Mucosa of gallbladder (tissue), 1 donor: Measurements from ENCODE around the gene STXBP5. TPM values are rescaled to one million over a fixed set of nuclear protein-coding genes. Genes with fewer than 3 reads are reported as not detected.
"Not testable (repeated sequence)": the region's sequence is repeated elsewhere in the genome, so short reads cannot be mapped to it uniquely, and the experiment has no call there.

Source experiments
- DNase-seq: peaks from one replicate; pipeline ENCODE4 v3.0.0-alpha.2; 2020; ENCODE audit warnings: low spot score
- total RNA-seq: library from RNA; stranded (reverse); gene quantifications from one replicate; pipeline ENCODE4 v1.2.1, GENCODE V29; 2021
- donor health status: DM: no; HTN: no; CAD: no.

STXBP5 gene
- total RNA-seq, 1 donor from 2014 or later: 23.0 TPM

GRCh38 chr6:147380841-147381240 is 176.6 kb downstream of the STXBP5 start:
- not testable (repeated sequence) for DNase-seq

- DNase-seq: no peak
Observed at GRCh38 chr6:147381712-147382111, 177.5 kb downstream of the STXBP5 start.

- DNase-seq: no peak
Observed at GRCh38 chr6:147382945-147383554, 178.8 kb downstream of the STXBP5 start.

DNA sequence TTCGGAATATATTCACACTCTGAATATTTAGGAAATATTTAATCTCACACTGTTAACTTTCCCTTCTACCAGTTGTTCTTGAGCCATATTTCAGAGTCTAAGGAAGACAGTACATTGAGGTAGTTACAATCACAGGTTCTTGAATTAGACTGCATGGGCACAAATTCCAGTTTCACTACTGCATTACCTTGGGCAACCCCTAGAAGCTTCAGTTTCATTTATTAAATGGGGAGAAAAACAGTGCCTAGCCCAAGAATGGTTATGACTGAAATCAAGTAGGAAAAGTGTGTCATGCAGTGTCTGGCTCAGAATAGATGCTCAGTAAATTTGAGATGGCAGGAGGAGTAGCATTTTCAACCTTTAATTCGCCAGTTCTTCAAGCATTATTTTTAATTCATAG is 179.8 kb downstream of the STXBP5 start:
- DNase-seq: no peak

DNA sequence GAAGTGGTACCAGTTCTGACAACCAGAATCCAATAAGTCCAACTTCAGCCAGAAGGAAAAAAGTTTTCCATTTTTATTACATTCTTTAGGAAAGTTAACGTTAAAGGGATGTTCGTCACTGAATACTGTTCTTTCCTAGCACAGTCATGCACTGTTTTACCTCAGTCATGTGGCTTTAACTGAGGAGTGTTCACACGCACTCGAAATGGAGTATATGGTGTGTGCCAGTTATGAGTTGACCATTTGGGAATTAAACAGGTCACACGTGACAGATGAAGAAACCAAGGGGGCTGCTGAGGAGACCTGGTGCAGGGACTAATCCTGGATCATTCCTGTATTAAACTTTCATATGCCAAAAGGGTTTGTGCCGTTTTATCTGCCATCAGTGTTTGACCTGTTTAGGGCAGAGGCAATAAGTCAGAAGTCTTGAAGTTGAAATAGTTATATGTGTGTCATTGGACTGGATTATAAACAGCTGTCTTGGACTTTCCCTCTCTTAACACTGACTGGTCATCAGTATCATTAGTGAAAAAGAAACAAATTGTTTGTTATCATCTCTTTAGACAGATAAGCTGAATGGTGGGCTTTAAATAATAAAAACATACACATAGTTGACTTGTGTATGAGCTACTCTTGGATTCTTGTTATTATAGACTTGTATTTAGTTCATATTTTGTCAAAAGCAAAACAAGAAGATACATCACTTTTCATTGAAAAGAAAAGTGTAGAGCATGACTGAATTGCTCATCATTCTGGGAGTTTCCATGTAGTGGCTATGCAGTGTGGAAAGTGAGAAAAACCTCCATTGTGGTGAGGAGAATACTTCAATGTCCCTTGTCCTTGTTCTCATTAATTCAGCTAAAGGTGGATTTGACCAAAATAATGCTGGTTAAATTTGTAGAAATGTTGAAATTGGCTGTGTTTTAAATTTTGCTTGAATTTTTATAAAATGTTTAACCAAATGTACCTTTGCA is 180.8 kb downstream of the STXBP5 start:
- DNase-seq: no peak

DNA sequence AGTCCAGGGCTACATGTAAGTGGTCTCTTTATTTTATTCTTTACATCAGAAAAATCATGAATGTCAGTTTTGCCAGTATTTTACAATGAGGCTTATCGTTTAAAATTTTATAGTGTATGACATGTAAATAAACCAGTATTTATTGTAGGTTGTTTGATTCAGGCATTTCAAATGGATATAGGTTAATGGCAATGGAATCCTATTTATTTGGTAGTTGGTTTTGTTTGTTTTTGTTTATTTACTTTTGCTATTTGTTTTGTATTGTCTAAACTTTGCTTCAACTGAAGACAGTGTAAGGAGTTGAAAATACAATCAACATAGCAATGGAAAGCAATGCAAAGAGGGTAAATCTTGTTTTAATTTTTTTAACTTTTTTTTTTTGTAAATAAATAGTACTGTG is 185.2 kb downstream of the STXBP5 start:
- DNase-seq: no peak

DNA sequence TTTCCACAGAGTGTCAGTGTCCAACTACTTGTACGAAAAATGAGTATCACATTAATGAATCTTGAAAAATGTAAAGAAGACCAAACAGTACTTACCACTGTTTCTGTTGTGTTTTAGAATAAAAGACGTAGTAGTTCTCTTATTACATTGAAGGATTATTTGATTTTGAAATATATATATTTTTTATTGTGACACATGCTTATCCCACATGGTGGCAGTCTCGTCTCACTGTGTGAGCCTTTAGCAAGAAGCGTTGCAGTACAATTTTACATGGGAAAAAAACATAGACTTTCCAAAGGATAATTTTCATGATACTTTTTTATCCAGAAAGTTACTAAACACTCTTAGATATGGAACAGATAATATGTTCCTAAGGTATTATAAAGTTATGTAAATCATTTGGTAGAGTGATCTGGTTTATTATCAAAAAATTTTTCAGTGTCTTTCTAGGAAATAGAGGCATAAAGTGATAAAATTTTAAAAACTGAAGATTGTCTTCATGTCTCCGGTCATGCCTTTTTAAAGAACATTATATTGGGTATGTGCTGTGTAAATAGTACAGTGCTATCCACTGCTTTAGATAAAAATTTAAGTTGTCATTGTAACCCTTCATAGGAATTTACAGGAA is 186.8 kb downstream of the STXBP5 start:
- DNase-seq: no peak

DNA sequence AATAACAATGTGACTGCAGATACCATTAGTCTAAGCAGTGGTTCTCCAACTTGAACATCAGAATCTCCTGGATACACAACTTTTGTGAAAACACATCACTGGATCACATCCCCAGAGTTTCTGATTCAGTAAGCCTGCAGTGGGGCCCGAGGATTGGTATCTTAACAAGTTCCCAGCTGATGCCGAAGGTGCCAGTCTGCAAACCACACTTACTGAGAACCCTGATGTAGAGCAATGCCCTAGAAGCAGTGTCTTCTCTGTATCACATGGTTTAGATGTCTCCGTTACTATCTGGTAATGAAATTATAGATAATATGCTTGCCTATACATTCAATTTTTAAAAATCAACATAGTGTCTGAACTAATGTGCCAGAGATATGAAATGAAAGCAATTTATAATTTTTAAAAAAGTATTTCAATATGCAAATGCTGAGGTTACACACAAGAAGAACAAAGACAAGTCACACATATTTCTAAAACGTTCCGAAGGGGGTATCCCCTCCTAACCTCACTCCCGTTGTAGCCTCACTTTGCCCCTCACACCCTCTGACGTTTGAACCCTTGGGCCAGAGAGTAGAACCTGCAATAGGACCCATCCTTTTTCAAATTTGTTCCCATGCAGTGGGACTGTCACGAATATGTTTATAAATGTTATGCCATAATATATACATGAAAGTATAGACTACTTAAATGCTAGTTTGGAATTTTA is 188.9 kb downstream of the STXBP5 start:
- DNase-seq: no peak

GRCh38 chr6:147395158-147395557 is 190.9 kb downstream of the STXBP5 start:
- no peak for DNase-seq

DNA sequence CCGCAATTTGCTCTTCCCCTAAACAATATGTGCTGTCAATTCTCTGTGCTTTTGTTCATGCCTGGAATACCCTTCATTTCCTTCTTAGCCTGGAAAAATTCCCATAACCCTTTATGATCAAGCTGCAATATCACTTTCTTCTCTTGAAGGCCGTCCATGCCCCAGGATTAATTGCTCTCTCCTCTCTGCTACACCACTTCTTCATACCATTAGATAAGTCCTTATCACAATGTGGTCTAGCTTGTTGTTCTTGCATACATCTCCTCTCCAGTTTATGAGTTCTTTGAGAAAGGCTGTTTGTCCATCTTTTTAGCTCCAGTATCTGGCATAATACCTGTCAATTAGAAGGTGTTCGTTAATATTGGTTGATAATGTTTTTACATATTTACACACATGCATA is 193.1 kb downstream of the STXBP5 start:
- no peak for DNase-seq

DNA sequence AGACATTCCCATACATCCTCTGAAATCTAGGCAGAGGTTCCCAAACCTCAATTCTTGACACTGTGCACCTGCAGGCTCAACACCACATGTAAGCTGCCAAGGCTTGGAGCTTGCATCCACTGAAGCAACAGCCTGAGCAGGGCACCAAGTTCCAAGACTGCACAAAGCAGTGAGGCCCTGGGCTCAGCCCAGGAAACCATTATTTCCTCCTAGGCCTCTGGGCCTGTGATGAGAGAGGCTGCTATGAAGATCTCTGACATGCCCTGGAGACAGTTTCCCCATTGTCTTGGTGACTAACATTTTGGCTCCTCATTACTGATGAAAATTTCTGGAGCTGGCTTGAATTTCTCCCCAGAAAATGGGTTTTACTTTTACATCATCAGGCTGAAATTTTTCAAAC is 196.8 kb downstream of the STXBP5 start:
- DNase-seq: no peak

- DNase-seq: no peak
Observed at GRCh38 chr6:147401779-147402178, 197.6 kb downstream of the STXBP5 start.

GRCh38 chr6:147406783-147407182 is 202.6 kb downstream of the STXBP5 start:
- DNase-seq: no peak

DNA sequence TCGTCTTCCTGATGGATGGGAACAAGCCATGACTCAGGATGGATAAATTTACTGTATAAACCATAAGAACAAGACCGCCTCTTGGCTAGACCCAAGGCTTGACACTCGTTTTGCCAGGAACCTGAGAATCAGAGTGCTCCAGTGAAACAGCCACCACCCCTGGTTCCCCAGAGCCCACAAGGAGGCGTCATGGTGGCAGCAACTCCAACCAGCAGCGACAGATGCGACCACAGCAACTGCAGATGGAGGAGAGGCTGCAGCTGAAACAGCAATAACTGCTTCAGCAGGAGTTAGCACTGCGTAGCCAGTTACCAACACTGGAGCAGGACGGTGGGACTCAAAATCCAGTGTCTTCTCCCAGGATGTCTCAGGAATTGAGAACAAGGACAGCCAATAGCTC is 203.4 kb downstream of the STXBP5 start:
- no peak for DNase-seq

GRCh38 chr6:147416622-147417021 is 212.4 kb downstream of the STXBP5 start:
- no peak for DNase-seq

- no peak for DNase-seq
Observed at GRCh38 chr6:147417954-147418353, 213.7 kb downstream of the STXBP5 start.

DNA sequence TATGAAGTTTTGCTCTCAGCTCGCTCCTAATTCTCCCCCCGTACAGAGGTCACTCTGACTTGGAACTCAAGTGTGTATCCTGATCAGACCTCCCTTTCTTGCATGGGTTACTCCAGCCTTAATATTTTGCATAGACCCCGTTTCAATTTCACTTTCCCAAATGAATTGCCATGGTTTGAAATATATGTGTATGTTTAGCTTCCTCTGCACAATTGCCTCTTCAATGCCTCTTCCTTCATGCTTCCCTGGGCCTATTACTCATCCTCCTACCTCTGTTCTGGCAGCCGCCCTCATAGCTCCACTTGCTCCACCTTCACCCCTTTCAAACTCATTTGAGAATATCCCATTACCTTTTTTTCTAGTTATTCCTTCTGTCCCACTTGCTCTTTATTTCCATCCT is 214.3 kb downstream of the STXBP5 start:
- no peak for DNase-seq

DNA sequence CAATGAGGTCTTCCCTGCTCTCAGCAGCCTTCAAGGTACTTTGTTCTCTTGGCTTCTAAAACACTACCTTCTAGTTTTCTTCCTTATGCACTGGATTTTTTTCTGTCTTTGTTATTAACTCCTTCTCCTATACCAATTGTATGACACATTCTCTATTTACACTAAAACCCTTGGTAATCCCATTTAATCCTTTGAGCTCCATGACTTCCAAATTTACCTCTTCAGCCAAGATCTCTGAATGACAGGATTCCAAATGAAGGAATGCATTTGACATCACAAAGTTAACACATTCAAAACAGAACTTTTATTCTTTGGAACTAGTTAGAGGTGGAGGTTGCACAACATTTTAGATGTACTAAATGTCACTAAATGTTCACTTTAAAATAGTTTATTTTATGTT is 217.7 kb downstream of the STXBP5 start:
- DNase-seq: no peak

DNA sequence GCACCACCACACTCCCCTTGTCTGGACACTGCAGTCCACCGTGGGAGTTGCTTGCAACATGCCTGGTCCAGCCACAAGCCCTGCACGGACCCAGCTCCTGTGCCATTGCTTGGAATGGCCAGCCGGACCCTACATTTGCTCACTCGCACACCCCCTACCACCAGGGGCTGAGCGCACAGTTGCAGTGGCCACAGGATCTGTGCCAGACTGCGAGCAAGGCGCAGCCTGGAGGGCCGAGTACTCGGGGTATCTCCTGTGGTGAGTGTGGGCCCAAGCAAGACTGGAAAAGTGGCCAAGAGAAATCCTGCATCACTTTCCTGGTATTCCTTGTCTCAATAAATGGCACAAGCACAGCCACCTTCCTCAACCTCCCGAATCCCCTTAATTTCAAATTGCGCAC is 218.9 kb downstream of the STXBP5 start:
- no peak for DNase-seq

GRCh38 chr6:147429794-147430193 is 225.6 kb downstream of the STXBP5 start:
- no peak for DNase-seq

GRCh38 chr6:147430811-147431210 is 226.6 kb downstream of the STXBP5 start:
- no peak for DNase-seq

DNA sequence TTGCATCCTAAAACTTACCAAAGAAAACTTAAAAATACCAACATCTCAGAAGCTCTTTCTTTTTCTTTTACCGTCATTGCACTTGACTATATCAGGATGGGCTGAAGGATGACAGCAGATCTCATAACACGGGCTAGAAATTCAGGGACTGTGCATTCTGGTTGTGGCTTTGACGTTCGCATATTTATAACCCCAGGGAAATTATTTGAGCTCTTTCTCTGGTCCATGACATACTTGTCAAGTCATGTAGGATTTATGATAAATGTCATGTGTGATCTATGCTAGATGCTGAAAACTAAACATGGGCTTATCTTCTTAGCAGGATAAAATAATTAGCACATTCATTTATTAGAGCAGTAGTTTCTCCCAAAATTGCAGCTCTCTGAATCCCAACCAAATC is 229.9 kb downstream of the STXBP5 start:
- DNase-seq: no peak
